ENCODE data around the gene PRSS53.
A peak's percentile ranks its signal among the peaks of the same experiment; 100 is the strongest.
"Not testable (repeated sequence)": the region's sequence is repeated elsewhere in the genome, so short reads cannot be mapped to it uniquely, and the experiment has no call there.

PRSS53 gene

GRCh38 chr16:31088459-31089183 is at the start of gene PRSS53:
Gene PRSS53 (minus strand): TSS chr16:31088943. CDS start chr16:31088809, 134 bp downstream.
- Histone ChIP-seq H3K27ac (no peak within 1 kb of the TSS), H3K4me1 (no peaks in the 10 kb centered on the region), H3K36me3 (ENCODE audit: control insufficient read depth, insufficient read depth, low read length) (no peaks in the 10 kb centered on the region), H3K27me3 (ENCODE audit: control insufficient read depth, insufficient read depth, low read length) (no peaks in the 10 kb centered on the region), H3K79me2 (no peaks in the 10 kb centered on the region), H2AFZ (no peak within 1 kb of the TSS), H3K4me2 (ENCODE audit: low read length) (no peak within 1 kb of the TSS), H3K9me3 (ENCODE audit: control insufficient read depth, low read length) (no peaks in the 10 kb centered on the region), H3K4me3 (ENCODE audit: low read depth, low read length) (no peak within 1 kb of the TSS), H3K9ac (no peak within 1 kb of the TSS)
- no peak for TF ChIP-seq CTCF (IDR thresholded peaks at IDR 0.05)

GRCh38 chr16:31136822-31137499 is 48.2 kb upstream of the PRSS53 start:
- H3K4me1 ChIP-seq: peaks cover 35% of the 10 kb centered on the region
- not testable (repeated sequence) for H3K9ac ChIP-seq; H3K4me2 ChIP-seq (ENCODE audit: low read length); H3K9me3 ChIP-seq (ENCODE audit: control insufficient read depth, low read length); H2AFZ ChIP-seq; H3K36me3 ChIP-seq (ENCODE audit: control insufficient read depth, insufficient read depth, low read length); H3K27ac ChIP-seq; H3K27me3 ChIP-seq (ENCODE audit: control insufficient read depth, insufficient read depth, low read length); H3K79me2 ChIP-seq; H3K4me3 ChIP-seq (ENCODE audit: low read depth, low read length)

- H3K4me2 ChIP-seq (ENCODE audit: low read length): no peak overlapping the region
- no peak overlapping the region for H3K4me3 ChIP-seq (ENCODE audit: low read depth, low read length)
- TF ChIP-seq CTCF (IDR thresholded peaks at IDR 0.05): no peak
- no peaks in the 10 kb centered on the region for H3K27me3 ChIP-seq (ENCODE audit: control insufficient read depth, insufficient read depth, low read length)
- H3K79me2 ChIP-seq: peaks cover 4% of the 10 kb centered on the region
- H2AFZ ChIP-seq: no peak overlapping the region
- H3K9me3 ChIP-seq (ENCODE audit: control insufficient read depth, low read length): no peaks in the 10 kb centered on the region
- H3K27ac ChIP-seq: no peak overlapping the region
- no peaks in the 10 kb centered on the region for H3K36me3 ChIP-seq (ENCODE audit: control insufficient read depth, insufficient read depth, low read length)
- peaks cover 30% of the 10 kb centered on the region for H3K4me1 ChIP-seq
- H3K9ac ChIP-seq: no peak overlapping the region
Observed at GRCh38 chr16:31136287-31136662, 47.5 kb upstream of the PRSS53 start.

GRCh38 chr16:31135535-31136286 is 47.0 kb upstream of the PRSS53 start, which contains the start of gene PRSS8:
Gene PRSS8 (minus strand): TSS chr16:31135727. CDS start chr16:31135498, 229 bp downstream.
- Histone ChIP-seq H3K27me3 (ENCODE audit: control insufficient read depth, insufficient read depth, low read length) (no peaks in the 10 kb centered on the region), H3K9ac (peak within 1 kb of the TSS; percentile 83), H3K79me2 (peaks cover 4% of the 10 kb centered on the region), H3K36me3 (ENCODE audit: control insufficient read depth, insufficient read depth, low read length) (no peaks in the 10 kb centered on the region), H3K27ac (peak within 1 kb of the TSS; percentile 59), H3K4me3 (ENCODE audit: low read depth, low read length) (peak within 1 kb of the TSS; percentile 68), H3K9me3 (ENCODE audit: control insufficient read depth, low read length) (no peaks in the 10 kb centered on the region), H2AFZ (peak within 1 kb of the TSS; percentile 80), H3K4me1 (peaks cover 34% of the 10 kb centered on the region), H3K4me2 (ENCODE audit: low read length) (peak within 1 kb of the TSS; percentile 72)
- TF ChIP-seq CTCF (IDR thresholded peaks at IDR 0.05): no peak

All from parathyroid adenoma (tissue), 2 donors.